ENCODE results near the gene ATP2C1.

DNA sequence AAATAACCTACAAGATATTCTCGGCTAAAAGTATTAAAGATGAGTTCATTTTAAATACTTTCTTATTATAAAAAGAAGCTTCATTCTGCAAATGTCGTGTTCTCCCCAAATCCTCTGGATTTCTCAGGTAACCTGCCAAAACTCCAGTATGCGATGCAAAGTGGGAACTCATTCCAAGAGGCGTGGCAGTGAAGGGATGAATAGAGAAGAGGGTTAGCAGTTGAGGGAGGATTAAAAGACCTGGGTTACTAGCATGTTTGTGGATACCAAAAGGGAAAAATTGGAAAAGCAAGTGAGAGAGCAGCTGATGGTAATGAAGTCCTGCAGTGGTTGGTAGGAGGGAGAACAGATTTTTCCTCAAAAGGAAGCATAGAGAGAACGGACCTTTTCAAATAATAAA, 61.6 kb downstream of the ATP2C1 start:
- TF ChIP-seq POLR2A (IDR thresholded peaks at IDR 0.05): no peak
- TF ChIP-seq, protein P1, sequence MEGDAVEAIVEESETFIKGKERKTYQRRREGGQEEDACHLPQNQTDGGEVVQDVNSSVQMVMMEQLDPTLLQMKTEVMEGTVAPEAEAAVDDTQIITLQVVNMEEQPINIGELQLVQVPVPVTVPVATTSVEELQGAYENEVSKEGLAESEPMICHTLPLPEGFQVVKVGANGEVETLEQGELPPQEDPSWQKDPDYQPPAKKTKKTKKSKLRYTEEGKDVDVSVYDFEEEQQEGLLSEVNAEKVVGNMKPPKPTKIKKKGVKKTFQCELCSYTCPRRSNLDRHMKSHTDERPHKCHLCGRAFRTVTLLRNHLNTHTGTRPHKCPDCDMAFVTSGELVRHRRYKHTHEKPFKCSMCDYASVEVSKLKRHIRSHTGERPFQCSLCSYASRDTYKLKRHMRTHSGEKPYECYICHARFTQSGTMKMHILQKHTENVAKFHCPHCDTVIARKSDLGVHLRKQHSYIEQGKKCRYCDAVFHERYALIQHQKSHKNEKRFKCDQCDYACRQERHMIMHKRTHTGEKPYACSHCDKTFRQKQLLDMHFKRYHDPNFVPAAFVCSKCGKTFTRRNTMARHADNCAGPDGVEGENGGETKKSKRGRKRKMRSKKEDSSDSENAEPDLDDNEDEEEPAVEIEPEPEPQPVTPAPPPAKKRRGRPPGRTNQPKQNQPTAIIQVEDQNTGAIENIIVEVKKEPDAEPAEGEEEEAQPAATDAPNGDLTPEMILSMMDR (IDR thresholded peaks at IDR 0.05): no peak
